Vagina (tissue), 2 donors: ENCODE measurements around the gene CCBE1. TPM values are rescaled to one million over a fixed set of nuclear protein-coding genes. Genes with fewer than 3 reads are reported as not detected.

Experiments
- DNase-seq, 2 donors: peaks; one replicate each; pipeline ENCODE4 v3.0.0-alpha.2; 2017; ENCODE audit errors: extremely low spot score in 2 of 2
- H3K27ac ChIP-seq: fragments of 200-600 bp; sonication (generic); one replicate; pipeline ENCODE4 v1.5.1; 2019
- H3K27me3 ChIP-seq: fragments of 200-600 bp; sonication (generic); one replicate; pipeline ENCODE4 v1.5.1; 2019
- H3K36me3 ChIP-seq, 2 donors: fragments of 200-600 bp; sonication (generic); one replicate each; pipeline ENCODE4 v1.5.1; 2017 to 2019
- H3K4me1 ChIP-seq: fragments of 200-600 bp; sonication (generic); one replicate; pipeline ENCODE4 v1.5.1; 2019
- H3K4me3 ChIP-seq, 2 donors: fragments of 200-600 bp; sonication (generic); 1 replicate in 1 of 2; 2 replicates in 1 of 2; pipeline ENCODE4 v1.5.1; 2016 to 2019
- H3K9me3 ChIP-seq: fragments of 200-600 bp; sonication (generic); one replicate; pipeline ENCODE4 v1.5.1; 2019
- POLR2A ChIP-seq, 2 donors: fragments of 450-650 bp; IDR thresholded peaks; one replicate each; pipeline ENCODE4 v1.6.1; 2017; ENCODE audit warnings: antibody characterized with exemption in 2 of 2, mild to moderate bottlenecking in 2 of 2, moderate library complexity in 2 of 2
- POLR2AphosphoS5 ChIP-seq, 2 donors: sonication (generic); formaldehyde crosslinking; IDR thresholded peaks; one replicate each; pipeline ENCODE4 v1.9.0; 2017; ENCODE audit warnings: antibody characterized with exemption in 2 of 2, mild to moderate bottlenecking in 2 of 2, low read depth in 1 of 2; ENCODE audit not compliant: insufficient read depth in 1 of 2
- intact Hi-C: fragments of 100-400 bp; cut with DNase I; formaldehyde crosslinking; loops from one replicate; pipeline ENCODE4 v1.15.1; 2023
- total RNA-seq: library from RNA; depleted of rRNA; stranded (reverse); fragments of >200 nt; gene quantifications from one replicate; pipeline ENCODE4 v1.2.3, GENCODE V29; 2016
- TF ChIP-seq, protein P1 (sequence below), 3 experiments: fragments of 450-650 bp in 2 of 3; fragments of 200-600 bp in 1 of 3; sonication (generic) in 1 of 3; IDR thresholded peaks; one replicate each; pipeline ENCODE4 v1.5.1; 2017 to 2019; ENCODE audit warnings: antibody characterized with exemption in 3 of 3, mild to moderate bottlenecking in 2 of 3, moderate library complexity in 2 of 3

Gene CCBE1
- total RNA-seq, 1 donor from 2014 or later, result 2.9 TPM

DNA sequence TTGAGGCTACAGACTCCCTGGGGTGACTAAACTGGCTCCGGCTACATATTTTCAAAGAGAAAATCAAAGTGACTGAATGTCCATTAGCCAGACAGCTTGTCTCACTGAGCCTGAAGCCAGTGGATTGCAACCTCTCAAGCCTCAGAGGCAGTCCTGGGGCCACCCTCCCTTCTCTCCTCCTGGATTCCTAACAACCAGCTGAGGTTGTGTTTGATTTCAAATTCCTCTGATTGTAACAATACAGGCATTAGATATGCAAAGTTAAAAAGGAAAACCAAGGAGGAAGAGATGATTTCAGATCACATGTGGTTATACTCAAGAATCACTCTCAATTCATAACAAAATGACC, 237.2 kb downstream of the CCBE1 start:
- intact Hi-C loops, result loop anchor here (5.0 kb wide), 1 partner anchor 362 kb away; no protein-coding TSS in a partner anchor
- no peak for TF ChIP-seq POLR2A (IDR thresholded peaks at IDR 0.05)
- TF ChIP-seq, protein P1, sequence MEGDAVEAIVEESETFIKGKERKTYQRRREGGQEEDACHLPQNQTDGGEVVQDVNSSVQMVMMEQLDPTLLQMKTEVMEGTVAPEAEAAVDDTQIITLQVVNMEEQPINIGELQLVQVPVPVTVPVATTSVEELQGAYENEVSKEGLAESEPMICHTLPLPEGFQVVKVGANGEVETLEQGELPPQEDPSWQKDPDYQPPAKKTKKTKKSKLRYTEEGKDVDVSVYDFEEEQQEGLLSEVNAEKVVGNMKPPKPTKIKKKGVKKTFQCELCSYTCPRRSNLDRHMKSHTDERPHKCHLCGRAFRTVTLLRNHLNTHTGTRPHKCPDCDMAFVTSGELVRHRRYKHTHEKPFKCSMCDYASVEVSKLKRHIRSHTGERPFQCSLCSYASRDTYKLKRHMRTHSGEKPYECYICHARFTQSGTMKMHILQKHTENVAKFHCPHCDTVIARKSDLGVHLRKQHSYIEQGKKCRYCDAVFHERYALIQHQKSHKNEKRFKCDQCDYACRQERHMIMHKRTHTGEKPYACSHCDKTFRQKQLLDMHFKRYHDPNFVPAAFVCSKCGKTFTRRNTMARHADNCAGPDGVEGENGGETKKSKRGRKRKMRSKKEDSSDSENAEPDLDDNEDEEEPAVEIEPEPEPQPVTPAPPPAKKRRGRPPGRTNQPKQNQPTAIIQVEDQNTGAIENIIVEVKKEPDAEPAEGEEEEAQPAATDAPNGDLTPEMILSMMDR (IDR thresholded peaks at IDR 0.05), result no peak
- TF ChIP-seq POLR2AphosphoS5 (IDR thresholded peaks at IDR 0.05; ENCODE audit: insufficient read depth in 1 of 2, low read depth in 1 of 2), result no peak

DNA sequence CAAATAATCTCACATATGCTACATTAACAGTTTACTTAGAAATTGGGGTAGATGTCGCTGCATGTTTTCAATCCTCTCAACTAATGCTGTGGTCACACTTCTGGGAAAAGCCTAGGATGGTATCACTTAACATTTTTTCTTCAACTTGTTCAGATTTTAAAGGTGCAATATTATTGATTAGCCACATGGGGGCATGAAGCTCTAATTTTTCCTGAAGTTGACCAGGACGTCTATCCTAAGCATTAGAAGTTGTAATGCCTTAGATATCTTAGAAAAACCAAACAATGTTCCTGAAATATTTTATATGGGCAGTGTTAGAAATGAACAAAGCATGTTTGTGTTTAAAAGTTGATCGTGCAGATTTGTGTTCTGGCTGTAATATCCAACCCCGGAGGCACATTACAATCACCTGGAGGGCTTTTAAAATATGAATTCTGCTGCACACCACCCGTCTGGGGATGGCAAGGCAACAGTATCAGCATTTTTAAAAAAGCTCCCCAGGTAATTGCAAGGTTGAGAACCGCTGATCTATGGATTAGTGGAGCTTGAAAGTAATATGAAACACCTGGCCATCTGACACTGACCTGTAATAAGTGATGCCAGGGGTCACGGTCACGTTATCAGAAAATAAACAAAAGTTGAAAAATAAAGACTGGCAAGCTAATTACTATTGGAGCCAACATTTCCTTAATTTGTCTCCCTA, 237.7 kb downstream of the CCBE1 start:
- TF ChIP-seq, protein P1 (IDR thresholded peaks at IDR 0.05), result peak in 2 of 3 experiments; percentile 44 to 63
- TF ChIP-seq POLR2A (IDR thresholded peaks at IDR 0.05) (no peak), POLR2AphosphoS5 (IDR thresholded peaks at IDR 0.05; ENCODE audit: insufficient read depth in 1 of 2, low read depth in 1 of 2) (no peak)
- no peaks in the 10 kb centered on the region for H3K36me3 ChIP-seq
- no peak overlapping the region for H3K27ac ChIP-seq
- no peaks in the 10 kb centered on the region for H3K4me1 ChIP-seq
- DNase-seq, result no peak
- no peaks in the 10 kb centered on the region for H3K9me3 ChIP-seq
- H3K27me3 ChIP-seq, result no peaks in the 10 kb centered on the region
- intact Hi-C loops, result loop anchor here (5.0 kb wide), 1 partner anchor 363 kb away; no protein-coding TSS in a partner anchor
- no peak overlapping the region for H3K4me3 ChIP-seq

More for the DNA sequence above, 237.2 kb downstream of the CCBE1 start:
- H3K4me1 ChIP-seq, result no peaks in the 10 kb centered on the region
- no peaks in the 10 kb centered on the region for H3K9me3 ChIP-seq
- DNase-seq, result no peak
- H3K27ac ChIP-seq, result no peak overlapping the region
- H3K27me3 ChIP-seq, result no peaks in the 10 kb centered on the region
- H3K4me3 ChIP-seq, result no peak overlapping the region
- no peaks in the 10 kb centered on the region for H3K36me3 ChIP-seq

DNA sequence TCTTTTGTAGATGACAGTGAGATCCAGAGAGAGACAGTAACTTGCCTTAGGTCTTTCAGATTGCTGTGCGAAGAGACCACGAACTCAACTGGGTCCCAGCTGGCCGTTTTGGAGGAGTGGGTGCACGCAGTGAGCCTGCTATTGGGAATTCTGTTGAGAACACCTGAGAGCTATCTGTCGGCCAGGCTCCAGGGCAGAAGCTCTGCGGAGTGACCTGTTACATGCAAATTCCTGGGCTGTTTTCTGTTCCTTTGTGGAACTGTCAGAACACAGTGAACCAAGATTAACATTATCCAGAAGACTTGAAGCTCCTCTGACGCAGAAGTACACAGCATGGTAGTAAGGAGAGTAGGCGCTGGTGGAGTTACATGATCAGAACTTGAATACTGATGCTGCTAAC, 238.6 kb downstream of the CCBE1 start:
- Histone ChIP-seq H3K9me3 (no peaks in the 10 kb centered on the region), H3K27ac (no peak overlapping the region), H3K27me3 (no peaks in the 10 kb centered on the region), H3K4me1 (no peaks in the 10 kb centered on the region), H3K4me3 (no peak overlapping the region), H3K36me3 (no peaks in the 10 kb centered on the region)
- no peak for DNase-seq
- TF ChIP-seq POLR2A (IDR thresholded peaks at IDR 0.05) (no peak), POLR2AphosphoS5 (IDR thresholded peaks at IDR 0.05; ENCODE audit: insufficient read depth in 1 of 2, low read depth in 1 of 2) (no peak)
- TF ChIP-seq, protein P1 (IDR thresholded peaks at IDR 0.05), result no peak
- intact Hi-C loops, result no loop called here

DNA sequence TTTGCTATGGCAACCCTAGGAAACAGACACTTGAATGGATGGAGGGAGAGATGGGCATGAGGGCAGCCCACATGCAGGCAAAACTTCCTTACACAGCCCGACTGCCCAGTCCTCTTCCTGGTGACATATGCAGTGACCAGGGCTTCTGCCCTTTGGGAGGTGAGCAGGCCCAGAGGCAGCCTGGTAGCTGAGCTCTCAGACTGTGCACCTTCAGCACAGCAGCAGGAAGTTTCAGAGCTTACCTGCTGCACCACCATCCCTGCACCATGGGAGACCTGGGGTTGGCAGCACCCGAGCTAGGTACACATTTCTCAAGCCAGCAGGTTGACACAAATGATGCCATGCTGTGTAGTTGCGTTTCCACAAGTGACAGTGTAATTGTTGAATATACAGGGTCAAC, 240.6 kb downstream of the CCBE1 start:
- intact Hi-C loops, result no loop called here
- no peaks in the 10 kb centered on the region for H3K4me1 ChIP-seq

More for the DNA sequence above, 240.6 kb downstream of the CCBE1 start:
- no peak overlapping the region for H3K4me3 ChIP-seq
- DNase-seq, result no peak
- H3K36me3 ChIP-seq, result no peaks in the 10 kb centered on the region
- H3K27ac ChIP-seq, result no peak overlapping the region
- no peaks in the 10 kb centered on the region for H3K9me3 ChIP-seq
- H3K27me3 ChIP-seq, result no peaks in the 10 kb centered on the region
- no peak for TF ChIP-seq POLR2A (IDR thresholded peaks at IDR 0.05)
- TF ChIP-seq, protein P1 (IDR thresholded peaks at IDR 0.05), result no peak
- no peak for TF ChIP-seq POLR2AphosphoS5 (IDR thresholded peaks at IDR 0.05; ENCODE audit: insufficient read depth in 1 of 2, low read depth in 1 of 2)
